GM23338 (cell line): ENCODE measurements around the gene TUBA3D. TPM values are rescaled to one million over a fixed set of nuclear protein-coding genes. Genes with fewer than 3 reads are reported as not detected.

Experiments used
- ATAC-seq: fragments of 200-7000 bp; cut with Tn5 transposase; 3 replicates; pipeline ENCODE4 v1.9.1; 2020
- DNase-seq: peaks from one replicate; pipeline ENCODE4 v3.0.0-alpha.2; 2015; ENCODE audit warnings: low spot score
- H2AFZ ChIP-seq: fragments of 200-600 bp; sonication (generic); 2 replicates; pipeline ENCODE4 v1.8.0; 2016; ENCODE audit warnings: antibody characterized with exemption, mild to moderate bottlenecking, moderate library complexity
- H3F3A ChIP-seq: fragments of 200-600 bp; sonication (generic); replicated peaks from 2 replicates; pipeline ENCODE4 v1.8.0; 2017; ENCODE audit warnings: antibody characterized with exemption, mixed run types, low read depth
- H3K27ac ChIP-seq: fragments of 200-600 bp; sonication (generic); 2 replicates; pipeline ENCODE4 v1.6.1; 2016; ENCODE audit warnings: low read depth
- H3K27me3 ChIP-seq: fragments of 200-600 bp; sonication (generic); 2 replicates; pipeline ENCODE4 v1.8.0; 2016; ENCODE audit warnings: mild to moderate bottlenecking, mixed run types, moderate library complexity; ENCODE audit not compliant: insufficient read depth
- H3K36me3 ChIP-seq: fragments of 200-600 bp; sonication (generic); 2 replicates; pipeline ENCODE4 v1.8.0; 2016; ENCODE audit warnings: mild to moderate bottlenecking; ENCODE audit not compliant: insufficient read depth
- H3K4me1 ChIP-seq: fragments of 200-600 bp; sonication (generic); 2 replicates; pipeline ENCODE4 v1.8.0; 2016; ENCODE audit warnings: mild to moderate bottlenecking, moderate library complexity; ENCODE audit not compliant: insufficient read depth
- H3K4me2 ChIP-seq: fragments of 200-600 bp; sonication (generic); 2 replicates; pipeline ENCODE4 v1.7.1; 2017; ENCODE audit warnings: mixed run types
- H3K4me3 ChIP-seq: fragments of 200-600 bp; sonication (generic); 2 replicates; pipeline ENCODE4 v1.6.1; 2016; ENCODE audit warnings: mixed run types
- H3K79me2 ChIP-seq: fragments of 200-600 bp; sonication (generic); replicated peaks from 2 replicates; pipeline ENCODE4 v1.8.0; 2017; ENCODE audit warnings: mild to moderate bottlenecking; ENCODE audit not compliant: insufficient read depth
- H3K9me2 ChIP-seq: fragments of 200-600 bp; sonication (generic); 2 replicates; pipeline ENCODE4 v1.8.0; 2017; ENCODE audit not compliant: insufficient read depth
- H4K20me1 ChIP-seq: fragments of 200-600 bp; sonication (generic); replicated peaks from 2 replicates; pipeline ENCODE4 v1.8.0; 2017; ENCODE audit warnings: mild to moderate bottlenecking; ENCODE audit not compliant: insufficient read depth
- H3K27ac Mint-ChIP-seq: 2 replicates; pipeline ENCODE4 v1.8.0; 2020; ENCODE audit warnings: inconsistent platforms, mild to moderate bottlenecking, moderate library complexity, mixed read lengths
- H3K27me3 Mint-ChIP-seq: 3 replicates; pipeline ENCODE4 v1.8.0; 2022; ENCODE audit warnings: low read depth, mild to moderate bottlenecking, moderate library complexity, mixed read lengths, inconsistent platforms; ENCODE audit not compliant: insufficient read depth, poor library complexity
- H3K36me3 Mint-ChIP-seq: 3 replicates; pipeline ENCODE4 v1.8.0; 2021; ENCODE audit warnings: low read depth, mild to moderate bottlenecking, inconsistent platforms, moderate library complexity, mixed read lengths
- H3K4me1 Mint-ChIP-seq: 3 replicates; pipeline ENCODE4 v1.8.0; 2020; ENCODE audit warnings: mild to moderate bottlenecking, inconsistent platforms, mixed read lengths
- H3K4me3 Mint-ChIP-seq: 3 replicates; pipeline ENCODE4 v1.8.0; 2021; ENCODE audit warnings: moderate library complexity, mild to moderate bottlenecking, inconsistent platforms, mixed read lengths
- H3K9me3 Mint-ChIP-seq: 3 replicates; pipeline ENCODE4 v1.8.0; 2020; ENCODE audit warnings: moderate library complexity, mild to moderate bottlenecking, inconsistent platforms, mixed read lengths
- CREB1 ChIP-seq: fragments of 250-450 bp; sonication (Bioruptor Pico); IDR thresholded peaks from 2 replicates; pipeline ENCODE4 v1.5.0; 2020; ENCODE audit warnings: low read depth, mild to moderate bottlenecking, moderate library complexity
- EZH2 ChIP-seq: fragments of 200-600 bp; sonication (generic); IDR thresholded peaks from one replicate; pipeline ENCODE4 v1.8.0; 2017; ENCODE audit warnings: antibody characterized with exemption, mild to moderate bottlenecking, low read depth; ENCODE audit not compliant: unreplicated experiment
- EZH2phosphoT487 ChIP-seq: fragments of 200-600 bp; sonication (generic); IDR thresholded peaks from one replicate; pipeline ENCODE4 v1.8.1; 2018; ENCODE audit warnings: antibody characterized with exemption; ENCODE audit not compliant: unreplicated experiment
- JUNB ChIP-seq: IDR thresholded peaks from one replicate; pipeline ENCODE4 v1.6.1; 2016; ENCODE audit warnings: antibody characterized with exemption; ENCODE audit not compliant: unreplicated experiment
- NANOG ChIP-seq: IDR thresholded peaks from 2 replicates; pipeline ENCODE4 v1.6.1; 2016; ENCODE audit warnings: antibody characterized with exemption, borderline replicate concordance
- POLR2AphosphoS5 ChIP-seq: IDR thresholded peaks from 2 replicates; pipeline ENCODE4 v1.6.1; 2016; ENCODE audit warnings: antibody characterized with exemption, low read depth
- STAT1 ChIP-seq: IDR thresholded peaks from one replicate; pipeline ENCODE4 v1.6.1; 2016; ENCODE audit warnings: antibody characterized with exemption; ENCODE audit not compliant: unreplicated experiment
- ZNF114 ChIP-seq: fragments of 250-450 bp; sonication (Bioruptor Pico); IDR thresholded peaks from 2 replicates; pipeline ENCODE4 v1.5.0; 2020; ENCODE audit warnings: mild to moderate bottlenecking, moderate library complexity
- ZNF331 ChIP-seq: fragments of 250-450 bp; sonication (Bioruptor Pico); IDR thresholded peaks from 2 replicates; pipeline ENCODE4 v1.5.0; 2020; ENCODE audit warnings: low read depth, mild to moderate bottlenecking, moderate library complexity
- polyA plus RNA-seq: library from polyadenylated mRNA; unstranded; fragments of >200 nt; fragmentation: Nextera tagmentation; extraction: Ambion mirVana; gene quantifications from 2 replicates; pipeline ENCODE4 v1.2.1, GENCODE V29; 2016
- total RNA-seq: library from RNA; depleted of rRNA; stranded (reverse); fragments of >200 nt; shearing (Covaris generic); gene quantifications from 2 replicates; pipeline ENCODE4 v1.2.3, GENCODE V29; 2014
- TF ChIP-seq, protein P1 (sequence below): IDR thresholded peaks from 2 replicates; pipeline ENCODE4 v1.6.1; 2016; ENCODE audit warnings: antibody characterized with exemption
- TF ChIP-seq, protein P2 (sequence below), 2 experiments: fragments of 200-600 bp in 1 of 2; sonication (generic) in 1 of 2; conservative IDR thresholded peaks; 2 replicates each; pipeline versions ENCODE4 v1.5.1 to v1.6.1; 2016 to 2017; ENCODE audit warnings: antibody characterized with exemption in 2 of 2, low read depth in 2 of 2, mild to moderate bottlenecking in 2 of 2, moderate library complexity in 1 of 2
- TF ChIP-seq, protein P3 (sequence below): fragments of 250-450 bp; sonication (Bioruptor Pico); IDR thresholded peaks from 2 replicates; pipeline ENCODE4 v1.5.0; 2020; ENCODE audit warnings: mild to moderate bottlenecking, moderate library complexity
- TF ChIP-seq, protein P4 (sequence below): IDR thresholded peaks from one replicate; pipeline ENCODE4 v1.6.1; 2018; ENCODE audit warnings: antibody characterized with exemption; ENCODE audit not compliant: unreplicated experiment

TUBA3D gene
- total and polyA plus RNA-seq, 2 experiments from 2014 or later = 0.27 TPM; not detected in 1

DNA sequence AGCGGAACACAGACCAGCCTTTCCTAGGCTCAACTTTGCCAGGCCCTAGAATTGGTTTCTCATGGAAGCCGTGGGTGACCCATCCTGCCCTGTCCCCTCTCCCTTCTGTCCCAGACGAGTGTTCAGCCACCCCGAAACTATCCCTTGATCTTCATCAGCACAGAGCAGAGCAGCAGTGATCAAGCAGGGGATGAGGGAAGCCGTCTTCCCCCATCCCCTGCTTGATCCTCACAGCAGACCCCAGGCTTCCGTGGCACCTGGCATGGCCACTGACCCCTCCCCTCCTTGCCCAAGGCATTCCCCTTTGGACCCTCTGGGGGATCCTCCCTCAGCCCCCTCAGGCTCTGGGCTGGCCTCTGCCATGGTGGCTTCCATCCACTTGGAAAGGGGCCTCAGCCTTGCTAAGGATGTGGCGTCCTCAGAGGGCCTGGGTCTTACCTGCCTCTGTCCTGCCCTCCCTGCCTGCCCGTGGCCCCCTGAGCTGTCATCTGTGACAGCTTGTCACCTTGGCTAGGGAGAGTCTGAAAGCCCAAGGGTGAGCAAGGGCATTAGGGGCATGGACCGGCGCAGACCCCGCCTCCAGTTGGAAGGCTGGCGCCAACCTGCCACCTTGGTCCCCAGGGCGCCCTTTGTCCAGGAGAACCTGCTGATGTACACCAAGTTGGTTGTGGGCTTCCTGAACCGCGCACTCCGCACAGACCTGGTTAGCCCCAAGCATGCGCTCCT lies 41.4 kb downstream of the TUBA3D start:
- Mint-ChIP-seq H3K4me1 (no peaks in the 10 kb centered on the region; the same call in 1 of the 3 replicates), H3K9me3 (no peaks in the 10 kb centered on the region), H3K27ac (no peak overlapping the region), H3K36me3 (peaks cover 39% of the 10 kb centered on the region), H3K27me3 (peaks cover 6% of the 10 kb centered on the region), H3K4me3 (no peak overlapping the region)
- Histone ChIP-seq H3F3A (no peaks in the 10 kb centered on the region), H4K20me1 (no peaks in the 10 kb centered on the region), H3K27me3 (no peaks in the 10 kb centered on the region), H3K36me3 (no peaks in the 10 kb centered on the region), H2AFZ (no peak overlapping the region), H3K4me3 (no peak overlapping the region), H3K9me2 (no peaks in the 10 kb centered on the region), H3K4me1 (no peaks in the 10 kb centered on the region), H3K4me2 (no peak overlapping the region), H3K27ac (no peak overlapping the region), H3K79me2 (no peaks in the 10 kb centered on the region)
- TF ChIP-seq, protein P1, sequence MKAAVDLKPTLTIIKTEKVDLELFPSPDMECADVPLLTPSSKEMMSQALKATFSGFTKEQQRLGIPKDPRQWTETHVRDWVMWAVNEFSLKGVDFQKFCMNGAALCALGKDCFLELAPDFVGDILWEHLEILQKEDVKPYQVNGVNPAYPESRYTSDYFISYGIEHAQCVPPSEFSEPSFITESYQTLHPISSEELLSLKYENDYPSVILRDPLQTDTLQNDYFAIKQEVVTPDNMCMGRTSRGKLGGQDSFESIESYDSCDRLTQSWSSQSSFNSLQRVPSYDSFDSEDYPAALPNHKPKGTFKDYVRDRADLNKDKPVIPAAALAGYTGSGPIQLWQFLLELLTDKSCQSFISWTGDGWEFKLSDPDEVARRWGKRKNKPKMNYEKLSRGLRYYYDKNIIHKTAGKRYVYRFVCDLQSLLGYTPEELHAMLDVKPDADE = no peak
- TF ChIP-seq EZH2 (no peak), CREB1 (CRISPR knock-in tag) (no peak), EZH2phosphoT487 (no peak), STAT1 (no peak), POLR2AphosphoS5 (no peak), NANOG (no peak), JUNB (no peak), ZNF114 (CRISPR knock-in tag) (no peak), ZNF331 (CRISPR knock-in tag) (no peak)
- TF ChIP-seq, protein P2, sequence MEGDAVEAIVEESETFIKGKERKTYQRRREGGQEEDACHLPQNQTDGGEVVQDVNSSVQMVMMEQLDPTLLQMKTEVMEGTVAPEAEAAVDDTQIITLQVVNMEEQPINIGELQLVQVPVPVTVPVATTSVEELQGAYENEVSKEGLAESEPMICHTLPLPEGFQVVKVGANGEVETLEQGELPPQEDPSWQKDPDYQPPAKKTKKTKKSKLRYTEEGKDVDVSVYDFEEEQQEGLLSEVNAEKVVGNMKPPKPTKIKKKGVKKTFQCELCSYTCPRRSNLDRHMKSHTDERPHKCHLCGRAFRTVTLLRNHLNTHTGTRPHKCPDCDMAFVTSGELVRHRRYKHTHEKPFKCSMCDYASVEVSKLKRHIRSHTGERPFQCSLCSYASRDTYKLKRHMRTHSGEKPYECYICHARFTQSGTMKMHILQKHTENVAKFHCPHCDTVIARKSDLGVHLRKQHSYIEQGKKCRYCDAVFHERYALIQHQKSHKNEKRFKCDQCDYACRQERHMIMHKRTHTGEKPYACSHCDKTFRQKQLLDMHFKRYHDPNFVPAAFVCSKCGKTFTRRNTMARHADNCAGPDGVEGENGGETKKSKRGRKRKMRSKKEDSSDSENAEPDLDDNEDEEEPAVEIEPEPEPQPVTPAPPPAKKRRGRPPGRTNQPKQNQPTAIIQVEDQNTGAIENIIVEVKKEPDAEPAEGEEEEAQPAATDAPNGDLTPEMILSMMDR (conservative IDR thresholded peaks at IDR 0.05; ENCODE audit: low read depth in 2 of 2) = no peak
- TF ChIP-seq, protein P3, sequence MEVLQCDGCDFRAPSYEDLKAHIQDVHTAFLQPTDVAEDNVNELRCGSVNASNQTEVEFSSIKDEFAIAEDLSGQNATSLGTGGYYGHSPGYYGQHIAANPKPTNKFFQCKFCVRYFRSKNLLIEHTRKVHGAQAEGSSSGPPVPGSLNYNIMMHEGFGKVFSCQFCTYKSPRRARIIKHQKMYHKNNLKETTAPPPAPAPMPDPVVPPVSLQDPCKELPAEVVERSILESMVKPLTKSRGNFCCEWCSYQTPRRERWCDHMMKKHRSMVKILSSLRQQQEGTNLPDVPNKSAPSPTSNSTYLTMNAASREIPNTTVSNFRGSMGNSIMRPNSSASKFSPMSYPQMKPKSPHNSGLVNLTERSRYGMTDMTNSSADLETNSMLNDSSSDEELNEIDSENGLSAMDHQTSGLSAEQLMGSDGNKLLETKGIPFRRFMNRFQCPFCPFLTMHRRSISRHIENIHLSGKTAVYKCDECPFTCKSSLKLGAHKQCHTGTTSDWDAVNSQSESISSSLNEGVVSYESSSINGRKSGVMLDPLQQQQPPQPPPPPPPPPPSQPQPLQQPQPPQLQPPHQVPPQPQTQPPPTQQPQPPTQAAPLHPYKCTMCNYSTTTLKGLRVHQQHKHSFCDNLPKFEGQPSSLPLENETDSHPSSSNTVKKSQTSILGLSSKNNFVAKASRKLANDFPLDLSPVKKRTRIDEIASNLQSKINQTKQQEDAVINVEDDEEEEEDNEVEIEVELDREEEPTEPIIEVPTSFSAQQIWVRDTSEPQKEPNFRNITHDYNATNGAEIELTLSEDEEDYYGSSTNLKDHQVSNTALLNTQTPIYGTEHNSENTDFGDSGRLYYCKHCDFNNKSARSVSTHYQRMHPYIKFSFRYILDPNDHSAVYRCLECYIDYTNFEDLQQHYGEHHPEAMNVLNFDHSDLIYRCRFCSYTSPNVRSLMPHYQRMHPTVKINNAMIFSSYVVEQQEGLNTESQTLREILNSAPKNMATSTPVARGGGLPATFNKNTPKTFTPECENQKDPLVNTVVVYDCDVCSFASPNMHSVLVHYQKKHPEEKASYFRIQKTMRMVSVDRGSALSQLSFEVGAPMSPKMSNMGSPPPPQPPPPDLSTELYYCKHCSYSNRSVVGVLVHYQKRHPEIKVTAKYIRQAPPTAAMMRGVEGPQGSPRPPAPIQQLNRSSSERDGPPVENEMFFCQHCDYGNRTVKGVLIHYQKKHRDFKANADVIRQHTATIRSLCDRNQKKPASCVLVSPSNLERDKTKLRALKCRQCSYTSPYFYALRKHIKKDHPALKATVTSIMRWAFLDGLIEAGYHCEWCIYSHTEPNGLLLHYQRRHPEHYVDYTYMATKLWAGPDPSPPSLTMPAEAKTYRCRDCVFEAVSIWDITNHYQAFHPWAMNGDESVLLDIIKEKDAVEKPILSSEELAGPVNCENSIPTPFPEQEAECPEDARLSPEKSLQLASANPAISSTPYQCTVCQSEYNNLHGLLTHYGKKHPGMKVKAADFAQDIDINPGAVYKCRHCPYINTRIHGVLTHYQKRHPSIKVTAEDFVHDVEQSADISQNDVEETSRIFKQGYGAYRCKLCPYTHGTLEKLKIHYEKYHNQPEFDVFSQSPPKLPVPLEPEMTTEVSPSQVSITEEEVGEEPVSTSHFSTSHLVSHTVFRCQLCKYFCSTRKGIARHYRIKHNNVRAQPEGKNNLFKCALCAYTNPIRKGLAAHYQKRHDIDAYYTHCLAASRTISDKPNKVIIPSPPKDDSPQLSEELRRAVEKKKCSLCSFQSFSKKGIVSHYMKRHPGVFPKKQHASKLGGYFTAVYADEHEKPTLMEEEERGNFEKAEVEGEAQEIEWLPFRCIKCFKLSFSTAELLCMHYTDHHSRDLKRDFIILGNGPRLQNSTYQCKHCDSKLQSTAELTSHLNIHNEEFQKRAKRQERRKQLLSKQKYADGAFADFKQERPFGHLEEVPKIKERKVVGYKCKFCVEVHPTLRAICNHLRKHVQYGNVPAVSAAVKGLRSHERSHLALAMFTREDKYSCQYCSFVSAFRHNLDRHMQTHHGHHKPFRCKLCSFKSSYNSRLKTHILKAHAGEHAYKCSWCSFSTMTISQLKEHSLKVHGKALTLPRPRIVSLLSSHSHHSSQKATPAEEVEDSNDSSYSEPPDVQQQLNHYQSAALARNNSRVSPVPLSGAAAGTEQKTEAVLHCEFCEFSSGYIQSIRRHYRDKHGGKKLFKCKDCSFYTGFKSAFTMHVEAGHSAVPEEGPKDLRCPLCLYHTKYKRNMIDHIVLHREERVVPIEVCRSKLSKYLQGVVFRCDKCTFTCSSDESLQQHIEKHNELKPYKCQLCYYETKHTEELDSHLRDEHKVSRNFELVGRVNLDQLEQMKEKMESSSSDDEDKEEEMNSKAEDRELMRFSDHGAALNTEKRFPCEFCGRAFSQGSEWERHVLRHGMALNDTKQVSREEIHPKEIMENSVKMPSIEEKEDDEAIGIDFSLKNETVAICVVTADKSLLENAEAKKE (CRISPR knock-in tag) = no peak
- TF ChIP-seq, protein P4, sequence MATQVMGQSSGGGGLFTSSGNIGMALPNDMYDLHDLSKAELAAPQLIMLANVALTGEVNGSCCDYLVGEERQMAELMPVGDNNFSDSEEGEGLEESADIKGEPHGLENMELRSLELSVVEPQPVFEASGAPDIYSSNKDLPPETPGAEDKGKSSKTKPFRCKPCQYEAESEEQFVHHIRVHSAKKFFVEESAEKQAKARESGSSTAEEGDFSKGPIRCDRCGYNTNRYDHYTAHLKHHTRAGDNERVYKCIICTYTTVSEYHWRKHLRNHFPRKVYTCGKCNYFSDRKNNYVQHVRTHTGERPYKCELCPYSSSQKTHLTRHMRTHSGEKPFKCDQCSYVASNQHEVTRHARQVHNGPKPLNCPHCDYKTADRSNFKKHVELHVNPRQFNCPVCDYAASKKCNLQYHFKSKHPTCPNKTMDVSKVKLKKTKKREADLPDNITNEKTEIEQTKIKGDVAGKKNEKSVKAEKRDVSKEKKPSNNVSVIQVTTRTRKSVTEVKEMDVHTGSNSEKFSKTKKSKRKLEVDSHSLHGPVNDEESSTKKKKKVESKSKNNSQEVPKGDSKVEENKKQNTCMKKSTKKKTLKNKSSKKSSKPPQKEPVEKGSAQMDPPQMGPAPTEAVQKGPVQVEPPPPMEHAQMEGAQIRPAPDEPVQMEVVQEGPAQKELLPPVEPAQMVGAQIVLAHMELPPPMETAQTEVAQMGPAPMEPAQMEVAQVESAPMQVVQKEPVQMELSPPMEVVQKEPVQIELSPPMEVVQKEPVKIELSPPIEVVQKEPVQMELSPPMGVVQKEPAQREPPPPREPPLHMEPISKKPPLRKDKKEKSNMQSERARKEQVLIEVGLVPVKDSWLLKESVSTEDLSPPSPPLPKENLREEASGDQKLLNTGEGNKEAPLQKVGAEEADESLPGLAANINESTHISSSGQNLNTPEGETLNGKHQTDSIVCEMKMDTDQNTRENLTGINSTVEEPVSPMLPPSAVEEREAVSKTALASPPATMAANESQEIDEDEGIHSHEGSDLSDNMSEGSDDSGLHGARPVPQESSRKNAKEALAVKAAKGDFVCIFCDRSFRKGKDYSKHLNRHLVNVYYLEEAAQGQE = no peak
- ATAC-seq = no peak
- DNase-seq = no peak
